Measurements from ENCODE around the gene ENHO. TPM values are rescaled to one million over a fixed set of nuclear protein-coding genes. Genes with fewer than 3 reads are reported as not detected.
"Not testable (repeated sequence)": the region's sequence is repeated elsewhere in the genome, so short reads cannot be mapped to it uniquely, and the experiment has no call there.

The ENHO gene
- total and polyA plus RNA-seq, 2 experiments from 2014 or later = 7.6 to 8.7 TPM

DNA sequence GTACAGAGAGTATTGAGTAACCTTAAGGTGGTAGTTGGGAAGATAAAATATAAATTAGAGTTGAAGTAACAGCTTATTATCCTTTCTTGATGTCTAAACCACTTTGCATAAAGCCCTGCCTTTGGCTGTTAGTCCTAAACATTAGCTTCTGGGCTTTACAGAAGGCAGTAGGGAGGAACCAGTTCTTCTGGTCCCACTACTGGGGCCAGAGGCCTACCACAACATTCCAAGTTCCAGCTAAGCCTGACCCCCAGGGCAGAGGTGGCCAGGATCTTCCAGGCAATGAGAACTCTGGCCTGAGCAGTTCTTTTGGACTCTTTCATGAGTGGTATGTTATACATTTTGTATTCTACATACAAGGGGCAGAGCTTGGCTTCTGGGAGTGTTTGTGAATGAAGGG, 38.1 kb downstream of the ENHO start:
- no peak overlapping the region for H3K4me3 ChIP-seq
- TF ChIP-seq, protein P1, sequence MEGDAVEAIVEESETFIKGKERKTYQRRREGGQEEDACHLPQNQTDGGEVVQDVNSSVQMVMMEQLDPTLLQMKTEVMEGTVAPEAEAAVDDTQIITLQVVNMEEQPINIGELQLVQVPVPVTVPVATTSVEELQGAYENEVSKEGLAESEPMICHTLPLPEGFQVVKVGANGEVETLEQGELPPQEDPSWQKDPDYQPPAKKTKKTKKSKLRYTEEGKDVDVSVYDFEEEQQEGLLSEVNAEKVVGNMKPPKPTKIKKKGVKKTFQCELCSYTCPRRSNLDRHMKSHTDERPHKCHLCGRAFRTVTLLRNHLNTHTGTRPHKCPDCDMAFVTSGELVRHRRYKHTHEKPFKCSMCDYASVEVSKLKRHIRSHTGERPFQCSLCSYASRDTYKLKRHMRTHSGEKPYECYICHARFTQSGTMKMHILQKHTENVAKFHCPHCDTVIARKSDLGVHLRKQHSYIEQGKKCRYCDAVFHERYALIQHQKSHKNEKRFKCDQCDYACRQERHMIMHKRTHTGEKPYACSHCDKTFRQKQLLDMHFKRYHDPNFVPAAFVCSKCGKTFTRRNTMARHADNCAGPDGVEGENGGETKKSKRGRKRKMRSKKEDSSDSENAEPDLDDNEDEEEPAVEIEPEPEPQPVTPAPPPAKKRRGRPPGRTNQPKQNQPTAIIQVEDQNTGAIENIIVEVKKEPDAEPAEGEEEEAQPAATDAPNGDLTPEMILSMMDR (IDR thresholded peaks at IDR 0.05; ENCODE audit: low read depth, low read length) = no peak
- no peaks in the 10 kb centered on the region for H3K9me3 ChIP-seq (ENCODE audit: low read depth)
- no peak for DNase-seq (ENCODE audit: low read depth in 1 of 2, low spot score in 1 of 2)
- no peaks in the 10 kb centered on the region for H3K4me1 ChIP-seq (ENCODE audit: low read depth)
- no peaks in the 10 kb centered on the region for H3K36me3 ChIP-seq
- H3K27me3 ChIP-seq = no peaks in the 10 kb centered on the region
- no peak overlapping the region for H3K27ac ChIP-seq

DNA sequence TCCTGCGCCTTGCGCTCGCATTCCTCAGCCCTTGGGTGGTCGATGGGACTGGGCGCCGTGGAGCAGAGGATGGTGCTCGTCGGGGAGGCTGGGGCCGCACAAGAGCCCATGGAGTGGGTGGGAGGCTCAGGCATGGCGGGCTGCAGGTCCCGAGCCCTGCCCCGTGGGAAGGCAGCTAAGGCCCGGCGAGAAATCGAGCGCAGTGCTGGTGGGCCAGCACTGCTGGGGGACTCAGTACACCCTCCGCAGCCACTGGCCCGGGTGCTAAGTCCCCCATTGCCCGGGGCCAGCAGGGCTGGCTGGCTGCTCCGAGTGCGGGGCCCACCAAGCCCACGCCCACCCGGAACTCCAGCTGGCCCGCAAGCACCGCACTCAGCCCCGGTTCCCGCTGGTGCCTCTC, 40.0 kb downstream of the ENHO start:
- not testable (repeated sequence) for H3K4me3 ChIP-seq; H3K36me3 ChIP-seq; DNase-seq (ENCODE audit: low read depth in 1 of 2, low spot score in 1 of 2); H3K27ac ChIP-seq; H3K27me3 ChIP-seq; H3K9me3 ChIP-seq (ENCODE audit: low read depth); H3K4me1 ChIP-seq (ENCODE audit: low read depth)

DNA sequence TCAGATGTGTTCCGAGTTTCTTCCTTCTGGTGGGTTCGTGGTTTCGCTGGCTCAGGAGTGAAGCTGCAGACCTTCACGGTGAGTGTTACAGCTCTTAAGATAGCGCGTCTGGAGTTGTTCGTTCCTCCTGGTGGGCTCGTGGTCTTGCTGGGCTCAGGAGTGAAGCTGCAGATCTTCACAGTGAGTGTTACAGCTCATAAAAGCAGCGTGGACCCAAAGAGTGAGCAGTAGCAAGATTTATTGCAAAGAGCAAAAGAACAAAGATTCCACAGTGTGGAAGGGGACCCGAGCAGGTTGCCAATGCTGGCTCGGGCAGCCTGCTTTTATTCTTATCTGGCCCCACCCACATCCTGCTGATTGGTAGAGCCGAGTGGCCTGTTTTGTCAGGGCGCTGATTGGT, 41.2 kb downstream of the ENHO start:
- not testable (repeated sequence) for H3K4me3 ChIP-seq; H3K9me3 ChIP-seq (ENCODE audit: low read depth); H3K4me1 ChIP-seq (ENCODE audit: low read depth); H3K27ac ChIP-seq; DNase-seq (ENCODE audit: low read depth in 1 of 2, low spot score in 1 of 2); H3K36me3 ChIP-seq; H3K27me3 ChIP-seq

DNA sequence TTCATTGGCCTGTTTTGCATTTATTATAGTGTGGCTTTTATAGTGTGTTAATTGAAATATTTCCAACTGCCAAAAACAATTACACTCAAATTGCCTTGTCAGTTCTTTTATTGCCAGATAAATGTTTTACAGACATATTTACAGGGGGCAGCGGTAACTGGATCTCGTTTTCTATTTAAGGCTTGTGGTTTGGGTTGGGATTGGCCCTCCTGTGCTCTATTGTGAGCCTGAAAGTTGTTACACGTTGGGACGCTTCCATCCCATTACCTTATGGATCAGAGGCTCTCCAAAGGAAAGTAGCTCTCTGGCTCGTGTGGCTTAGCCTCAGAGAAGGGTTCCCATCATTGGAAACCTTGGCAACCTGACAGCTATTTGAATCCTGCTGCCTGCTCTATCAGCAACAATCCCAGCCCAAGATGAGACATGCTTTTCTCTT, 43.3 kb downstream of the ENHO start:
- H3K27ac ChIP-seq = no peak overlapping the region
- DNase-seq (ENCODE audit: low read depth in 1 of 2, low spot score in 1 of 2) = no peak
- H3K36me3 ChIP-seq = no peaks in the 10 kb centered on the region
- no peaks in the 10 kb centered on the region for H3K27me3 ChIP-seq
- no peaks in the 10 kb centered on the region for H3K9me3 ChIP-seq (ENCODE audit: low read depth)
- H3K4me3 ChIP-seq = no peak overlapping the region
- no peaks in the 10 kb centered on the region for H3K4me1 ChIP-seq (ENCODE audit: low read depth)
- TF ChIP-seq, protein P1 (IDR thresholded peaks at IDR 0.05; ENCODE audit: low read depth, low read length) = no peak

DNA sequence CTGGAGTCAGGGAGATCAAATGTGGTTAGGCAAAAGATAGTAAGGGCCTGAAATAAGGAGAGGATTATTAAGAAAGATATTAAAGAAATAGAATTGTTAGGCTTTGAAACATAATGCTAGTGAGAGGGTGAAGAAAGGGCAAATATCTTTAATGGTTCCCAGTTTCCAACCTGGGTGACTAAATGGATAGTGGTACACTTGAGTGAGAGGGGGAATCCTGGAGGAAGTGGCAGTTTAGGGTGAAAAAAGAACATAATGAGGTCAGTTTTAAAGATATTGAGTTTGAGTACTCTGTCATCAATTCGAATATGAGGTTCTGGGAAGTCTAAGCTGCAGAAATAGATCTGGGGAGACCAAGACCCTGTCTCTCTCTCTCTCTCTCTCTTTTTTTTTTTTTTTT, 45.2 kb downstream of the ENHO start:
- TF ChIP-seq, protein P1 (IDR thresholded peaks at IDR 0.05; ENCODE audit: low read depth, low read length) = no peak
- no peaks in the 10 kb centered on the region for H3K9me3 ChIP-seq (ENCODE audit: low read depth)
- DNase-seq (ENCODE audit: low read depth in 1 of 2, low spot score in 1 of 2) = no peak
- H3K4me1 ChIP-seq (ENCODE audit: low read depth) = no peaks in the 10 kb centered on the region
- no peaks in the 10 kb centered on the region for H3K27me3 ChIP-seq
- no peak overlapping the region for H3K27ac ChIP-seq
- no peak overlapping the region for H3K4me3 ChIP-seq
- H3K36me3 ChIP-seq = no peaks in the 10 kb centered on the region

DNA sequence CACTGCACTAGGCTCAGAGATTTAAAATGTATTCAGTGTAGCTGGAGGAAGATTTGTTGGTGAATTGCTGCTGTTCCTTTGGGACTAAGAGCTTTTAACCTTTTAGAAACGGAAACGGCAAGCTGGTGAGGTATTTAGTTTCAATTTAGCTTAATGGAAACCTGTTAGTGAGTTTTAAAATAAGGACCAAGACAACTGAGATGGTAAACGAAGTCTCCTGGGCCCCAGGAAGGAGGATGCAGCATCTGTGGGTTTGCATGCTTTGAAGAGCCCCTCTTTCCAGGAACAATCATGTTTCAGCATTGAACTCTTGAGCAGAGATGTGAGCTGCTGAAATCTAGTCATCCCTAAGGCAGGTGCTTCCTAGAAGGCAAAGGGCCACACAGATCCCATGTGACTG, 47.7 kb downstream of the ENHO start:
- H3K27me3 ChIP-seq = no peaks in the 10 kb centered on the region
- H3K36me3 ChIP-seq = no peaks in the 10 kb centered on the region
- TF ChIP-seq, protein P1 (IDR thresholded peaks at IDR 0.05; ENCODE audit: low read depth, low read length) = no peak
- H3K4me1 ChIP-seq (ENCODE audit: low read depth) = no peaks in the 10 kb centered on the region
- no peak overlapping the region for H3K4me3 ChIP-seq
- no peak for DNase-seq (ENCODE audit: low read depth in 1 of 2, low spot score in 1 of 2)
- H3K9me3 ChIP-seq (ENCODE audit: low read depth) = no peaks in the 10 kb centered on the region
- H3K27ac ChIP-seq = no peak overlapping the region

Other genes with a start within 250 kb of the ENHO start
- 2.7 and 5.8 TPM in 2 replicates for gene KIF24, start 193.7 kb downstream of the ENHO start, total RNA-seq
- 1.6 and 2.1 TPM in 2 replicates for gene KIF24, start 193.7 kb downstream of the ENHO start, polyA plus RNA-seq
- 33.6 and 35.5 TPM in 2 replicates for gene NUDT2, start 193.4 kb downstream of the ENHO start, total RNA-seq
- gene NUDT2, start 193.4 kb downstream of the ENHO start, polyA plus RNA-seq = 32.1 and 39.1 TPM in 2 replicates
- 0.92 and 2.0 TPM in 2 replicates for gene MYORG, start 146.1 kb downstream of the ENHO start, total RNA-seq
- gene MYORG, start 146.1 kb downstream of the ENHO start, polyA plus RNA-seq = 1.1 and 1.2 TPM in 2 replicates
- gene FAM219A, start 64.4 kb downstream of the ENHO start, total RNA-seq = 16.0 and 21.1 TPM in 2 replicates
- gene FAM219A, start 64.4 kb downstream of the ENHO start, polyA plus RNA-seq = 13.8 and 15.0 TPM in 2 replicates
- gene DNAI1, start 64.2 kb downstream of the ENHO start, total RNA-seq = 0.95 and 1.6 TPM in 2 replicates
- gene DNAI1, start 64.2 kb downstream of the ENHO start, polyA plus RNA-seq = 1.7 and 2.2 TPM in 2 replicates
- gene CNTFR, start 66.7 kb upstream of the ENHO start, total RNA-seq = 23.1 and 29.8 TPM in 2 replicates
- 15.5 and 22.4 TPM in 2 replicates for gene CNTFR, start 66.7 kb upstream of the ENHO start, polyA plus RNA-seq
- gene RPP25L, start 89.1 kb upstream of the ENHO start, total RNA-seq = 68.4 and 71.6 TPM in 2 replicates
- gene RPP25L, start 89.1 kb upstream of the ENHO start, polyA plus RNA-seq = 84.3 and 89.4 TPM in 2 replicates
- gene DCTN3, start 97.5 kb upstream of the ENHO start, total RNA-seq = 79.8 and 82.7 TPM in 2 replicates
- 172 and 180 TPM in 2 replicates for gene DCTN3, start 97.5 kb upstream of the ENHO start, polyA plus RNA-seq
- 0.27 and 1.7 TPM in 2 replicates for gene ARID3C, start 106.1 kb upstream of the ENHO start, total RNA-seq
- gene ARID3C, start 106.1 kb upstream of the ENHO start, polyA plus RNA-seq = 1.4 TPM in 1 of 2 replicates, not detected in the other
- gene SIGMAR1, start 114.8 kb upstream of the ENHO start, total RNA-seq = 106 and 125 TPM in 2 replicates
- 137 and 144 TPM in 2 replicates for gene SIGMAR1, start 114.8 kb upstream of the ENHO start, polyA plus RNA-seq
- gene GALT, start 123.7 kb upstream of the ENHO start, total RNA-seq = 82.2 and 121 TPM in 2 replicates
- 148 and 174 TPM in 2 replicates for gene GALT, start 123.7 kb upstream of the ENHO start, polyA plus RNA-seq
- gene IL11RA, start 129.2 kb upstream of the ENHO start, total RNA-seq = 64.6 and 98.7 TPM in 2 replicates
- 88.2 and 120 TPM in 2 replicates for gene IL11RA, start 129.2 kb upstream of the ENHO start, polyA plus RNA-seq
- 0.77 and 2.0 TPM in 2 replicates for gene CCL27, start 139.7 kb upstream of the ENHO start, total RNA-seq
- gene CCL27, start 139.7 kb upstream of the ENHO start, polyA plus RNA-seq = 1.1 and 1.3 TPM in 2 replicates
- gene CCL19, start 168.3 kb upstream of the ENHO start, total RNA-seq = not detected in 2 replicates
- gene CCL19, start 168.3 kb upstream of the ENHO start, polyA plus RNA-seq = not detected in 2 replicates
- gene CCL21, start 187.1 kb upstream of the ENHO start, total RNA-seq = 3.6 and 8.2 TPM in 2 replicates
- gene CCL21, start 187.1 kb upstream of the ENHO start, polyA plus RNA-seq = 2.2 and 8.0 TPM in 2 replicates